OCI-LY7 (cell line): ENCODE measurements around the gene CHAF1A.

Experiments
- EZH2phosphoT487 ChIP-seq: fragments of 200-600 bp; sonication (generic); IDR thresholded peaks from 2 replicates; pipeline ENCODE4 v1.6.1; 2018; ENCODE audit warnings: low read depth, borderline replicate concordance, mild to moderate bottlenecking, mixed run types, antibody characterized with exemption, low read length, moderate library complexity, mixed read lengths
- TF ChIP-seq, protein P1 (sequence below): fragments of 200-600 bp; sonication (generic); conservative IDR thresholded peaks from 2 replicates; pipeline ENCODE4 v1.5.1; 2014; ENCODE audit warnings: mild to moderate bottlenecking, antibody characterized with exemption, low read length, moderate library complexity, mixed read lengths

DNA sequence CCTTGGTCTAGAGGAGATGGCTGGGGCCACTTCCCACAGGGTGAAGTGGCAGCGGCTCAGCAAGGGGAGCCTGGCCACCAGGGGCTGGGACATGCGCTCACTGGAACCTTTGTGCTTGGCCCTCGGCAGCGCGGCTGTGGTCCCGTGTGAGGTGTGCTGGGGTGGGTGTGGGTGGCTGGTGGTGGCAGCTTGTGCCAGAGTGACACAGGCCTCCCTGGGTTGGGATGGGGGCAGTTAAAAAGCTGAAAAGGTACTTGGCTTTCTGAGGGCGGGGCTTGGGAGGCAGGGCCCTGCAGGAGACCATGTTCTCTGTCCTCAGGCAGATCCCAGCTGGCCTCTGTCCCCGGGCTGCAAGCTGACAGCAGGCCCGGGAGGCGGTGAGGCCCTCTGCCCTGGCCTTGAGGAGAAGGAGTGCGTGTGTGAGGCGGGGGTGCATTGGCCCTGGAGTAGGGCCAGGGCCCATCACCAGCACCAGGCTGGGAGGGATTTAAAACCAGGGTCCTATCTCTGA lies 41.7 kb upstream of the CHAF1A start:
- TF ChIP-seq, protein P1, sequence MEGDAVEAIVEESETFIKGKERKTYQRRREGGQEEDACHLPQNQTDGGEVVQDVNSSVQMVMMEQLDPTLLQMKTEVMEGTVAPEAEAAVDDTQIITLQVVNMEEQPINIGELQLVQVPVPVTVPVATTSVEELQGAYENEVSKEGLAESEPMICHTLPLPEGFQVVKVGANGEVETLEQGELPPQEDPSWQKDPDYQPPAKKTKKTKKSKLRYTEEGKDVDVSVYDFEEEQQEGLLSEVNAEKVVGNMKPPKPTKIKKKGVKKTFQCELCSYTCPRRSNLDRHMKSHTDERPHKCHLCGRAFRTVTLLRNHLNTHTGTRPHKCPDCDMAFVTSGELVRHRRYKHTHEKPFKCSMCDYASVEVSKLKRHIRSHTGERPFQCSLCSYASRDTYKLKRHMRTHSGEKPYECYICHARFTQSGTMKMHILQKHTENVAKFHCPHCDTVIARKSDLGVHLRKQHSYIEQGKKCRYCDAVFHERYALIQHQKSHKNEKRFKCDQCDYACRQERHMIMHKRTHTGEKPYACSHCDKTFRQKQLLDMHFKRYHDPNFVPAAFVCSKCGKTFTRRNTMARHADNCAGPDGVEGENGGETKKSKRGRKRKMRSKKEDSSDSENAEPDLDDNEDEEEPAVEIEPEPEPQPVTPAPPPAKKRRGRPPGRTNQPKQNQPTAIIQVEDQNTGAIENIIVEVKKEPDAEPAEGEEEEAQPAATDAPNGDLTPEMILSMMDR, result no peak
- TF ChIP-seq EZH2phosphoT487, result no peak
